Right lobe of liver (tissue), 4 donors: ENCODE data around the gene ZNF331.

Experiments used
- CTCF ChIP-seq, 4 donors: fragments of 200-600 bp in 3 of 4; fragments of 450-650 bp in 1 of 4; IDR thresholded peaks; one replicate each; pipeline versions ENCODE4 v1.5.1 to v1.8.0; 2016 to 2022; ENCODE audit warnings: antibody characterized with exemption in 4 of 4, mild to moderate bottlenecking in 2 of 4
- POLR2A ChIP-seq: fragments of 450-650 bp; IDR thresholded peaks from one replicate; pipeline ENCODE4 v1.6.1; 2017; ENCODE audit warnings: antibody characterized with exemption, mild to moderate bottlenecking
- donor health status: DM: no; HTN: no; CAD: no.
- donor health status: DM: no; HTN: no; CAD: no.
- donor health status: DM: no; HTN: yes; CAD: no.

- TF ChIP-seq CTCF (IDR thresholded peaks at IDR 0.05) = no peak
- no peak for TF ChIP-seq POLR2A
Measured at GRCh38 chr19:53553156-53553555, 15.2 kb downstream of the ZNF331 start.
